Neural crest cell (in vitro differentiated cells): ENCODE measurements around the gene C22orf39. TPM values are rescaled to one million over a fixed set of nuclear protein-coding genes. Genes with fewer than 3 reads are reported as not detected.

ENCODE experiments used
- DNase-seq: peaks from one replicate; pipeline ENCODE4 v3.0.0; 2021; ENCODE audit warnings: low read depth, mixed read lengths, low spot score
- H3K27ac Mint-ChIP-seq: one replicate; pipeline ENCODE4 v1.8.0; 2021; ENCODE audit warnings: mild to moderate bottlenecking, mixed read lengths; ENCODE audit not compliant: unreplicated experiment
- H3K27me3 Mint-ChIP-seq: 2 replicates; pipeline ENCODE4 v1.8.0; 2021; ENCODE audit warnings: low read depth, mild to moderate bottlenecking, mixed read lengths
- H3K36me3 Mint-ChIP-seq: 2 replicates; pipeline ENCODE4 v1.8.0; 2021; ENCODE audit warnings: low read depth, mild to moderate bottlenecking, mixed read lengths
- H3K4me1 Mint-ChIP-seq: 2 replicates; pipeline ENCODE4 v1.8.0; 2021; ENCODE audit warnings: mixed read lengths
- H3K4me3 Mint-ChIP-seq: one replicate; pipeline ENCODE4 v1.8.0; 2021; ENCODE audit warnings: mild to moderate bottlenecking, mixed read lengths
- H3K9me3 Mint-ChIP-seq: 2 replicates; pipeline ENCODE4 v1.8.0; 2021; ENCODE audit warnings: mixed read lengths
- CTCF ChIP-seq: fragments of 200-600 bp; sonication (generic); conservative IDR thresholded peaks from 2 replicates; pipeline ENCODE4 v1.5.0; 2021; ENCODE audit warnings: antibody characterized with exemption, mild to moderate bottlenecking
- total RNA-seq: library from RNA; stranded (reverse); gene quantifications from 2 replicates; pipeline ENCODE4 v1.2.1, GENCODE V29; 2021

C22orf39 gene
- total RNA-seq, 1 donor from 2014 or later = 38.0 TPM

- Mint-ChIP-seq H3K36me3 (peaks cover 4% of the 10 kb centered on the region), H3K4me1 (peaks cover 40% of the 10 kb centered on the region)
- DNase-seq = no peak
These were observed 17.3 kb downstream of the C22orf39 start for GRCh38 chr22:19429950-19430889.

GRCh38 chr22:19424186-19424500 lies 23.4 kb downstream of the C22orf39 start:
- H3K4me3 Mint-ChIP-seq = no peak overlapping the region
- no peaks in the 10 kb centered on the region for H3K9me3 Mint-ChIP-seq

More at GRCh38 chr22:19429950-19430889, 17.3 kb downstream of the C22orf39 start:
- Mint-ChIP-seq H3K27me3 (no peaks in the 10 kb centered on the region), H3K9me3 (no peaks in the 10 kb centered on the region), H3K4me3 (peak overlapping the region; percentile 93), H3K27ac (peak overlapping the region; percentile 88)
- no peak for TF ChIP-seq CTCF

GRCh38 chr22:19422440-19423301 lies 24.8 kb downstream of the C22orf39 start:
- H3K4me1 Mint-ChIP-seq = peaks cover 27% of the 10 kb centered on the region
- peaks cover 5% of the 10 kb centered on the region for H3K36me3 Mint-ChIP-seq
- no peaks in the 10 kb centered on the region for H3K27me3 Mint-ChIP-seq
- peaks cover 2% of the 10 kb centered on the region for H3K9me3 Mint-ChIP-seq
- TF ChIP-seq CTCF = no peak
- no peak overlapping the region for H3K4me3 Mint-ChIP-seq
- no peak for DNase-seq
- H3K27ac Mint-ChIP-seq = no peak overlapping the region

More at GRCh38 chr22:19424186-19424500, 23.4 kb downstream of the C22orf39 start:
- TF ChIP-seq CTCF = no peak
- Mint-ChIP-seq H3K27me3 (no peaks in the 10 kb centered on the region), H3K36me3 (peaks cover 7% of the 10 kb centered on the region), H3K27ac (peak overlapping the region; percentile 78), H3K4me1 (peaks cover 34% of the 10 kb centered on the region)
- no peak for DNase-seq

- Mint-ChIP-seq H3K36me3 (peaks cover 14% of the 10 kb centered on the region), H3K27ac (no peak overlapping the region), H3K9me3 (peaks cover 6% of the 10 kb centered on the region), H3K4me1 (peaks cover 27% of the 10 kb centered on the region), H3K4me3 (no peak overlapping the region), H3K27me3 (no peaks in the 10 kb centered on the region)
- DNase-seq = no peak
- TF ChIP-seq CTCF = no peak
These were observed 27.2 kb downstream of the C22orf39 start for GRCh38 chr22:19420321-19420720.

GRCh38 chr22:19419464-19420178 lies 27.9 kb downstream of the C22orf39 start:
- no peak for TF ChIP-seq CTCF
- H3K9me3 Mint-ChIP-seq = peaks cover 6% of the 10 kb centered on the region
- peaks cover 14% of the 10 kb centered on the region for H3K36me3 Mint-ChIP-seq
- H3K4me3 Mint-ChIP-seq = no peak overlapping the region
- H3K27ac Mint-ChIP-seq = no peak overlapping the region
- H3K4me1 Mint-ChIP-seq = peaks cover 27% of the 10 kb centered on the region
- H3K27me3 Mint-ChIP-seq = no peaks in the 10 kb centered on the region
- DNase-seq = no peak
